Small intestine (tissue), 7 donors: Measurements from ENCODE around the gene C1orf21. TPM values are rescaled to one million over a fixed set of nuclear protein-coding genes. Genes with fewer than 3 reads are reported as not detected.
A peak's percentile ranks its signal among the peaks of the same experiment; 100 is the strongest.

Source experiments
- DNase-seq, 2 donors: peaks; one replicate each; pipeline versions ENCODE4 v3.0.0 to v3.0.0-alpha.2; 2013
- FAIRE-seq: peaks from 2 replicates; lab custom pipeline; 2012; peaks lifted over from hg19 to GRCh38; lab: Jason Lieb, UNC
- H3K27ac ChIP-seq, 3 donors: one replicate each; pipeline ENCODE4 v1.5.1; 2013; ENCODE audit warnings: low read length in 2 of 3, mild to moderate bottlenecking in 2 of 3, control low read depth in 1 of 3, inconsistent platforms in 1 of 3, low read depth in 1 of 3, moderate library complexity in 1 of 3
- H3K27me3 ChIP-seq, 3 donors: one replicate each; pipeline ENCODE4 v1.6.1; 2013; ENCODE audit warnings: low read length in 3 of 3, inconsistent platforms in 1 of 3; ENCODE audit not compliant: control insufficient read depth in 3 of 3, insufficient read depth in 3 of 3
- H3K36me3 ChIP-seq, 3 donors: one replicate each; pipeline ENCODE4 v1.6.1; 2013; ENCODE audit warnings: low read length in 3 of 3, inconsistent platforms in 1 of 3, low read depth in 1 of 3, mild to moderate bottlenecking in 1 of 3, moderate library complexity in 1 of 3; ENCODE audit not compliant: control insufficient read depth in 3 of 3, insufficient read depth in 2 of 3
- H3K4me1 ChIP-seq, 3 donors: one replicate each; pipeline ENCODE4 v1.6.1; 2013; ENCODE audit warnings: low read length in 2 of 3, inconsistent platforms in 1 of 3, low read depth in 1 of 3, mild to moderate bottlenecking in 1 of 3, moderate library complexity in 1 of 3; ENCODE audit not compliant: control insufficient read depth in 3 of 3, insufficient read depth in 2 of 3
- H3K4me3 ChIP-seq, 3 donors: one replicate each; pipeline ENCODE4 v1.5.1; 2013; ENCODE audit warnings: low read length in 3 of 3, control low read depth in 1 of 3, inconsistent platforms in 1 of 3, low read depth in 1 of 3, mild to moderate bottlenecking in 1 of 3, moderate library complexity in 1 of 3
- H3K9me3 ChIP-seq, 2 donors: one replicate each; pipeline ENCODE4 v1.6.1; 2013; ENCODE audit warnings: low read depth in 1 of 2, low read length in 1 of 2; ENCODE audit not compliant: control insufficient read depth in 2 of 2, insufficient read depth in 1 of 2
- WGBS, 3 donors: extraction: QIAGEN DNeasy Blood & Tissue Kit; methylation state at CpG; one replicate each; pipeline ENCODE4 v1.1.7; 2013; 5-methylcytosine and 5-hydroxymethylcytosine counted together
- polyA plus RNA-seq, 4 donors: library from polyadenylated mRNA; stranded (reverse) in 3 of 4; unstranded in 1 of 4; fragments of 200-250 nt in 3 of 4; fragments of 120-200 nt in 1 of 4; gene quantifications; one replicate each; pipeline versions ENCODE4 v1.2.1 to v1.2.3, GENCODE V29; 2013
- donor health status: healthy with polysubstance abuse.
- donor health status: control.
- donor health status: control.
- donor health status: Bipolar disorder and iron deficiency.
- donor health status: healthy.

Gene C1orf21
- polyA plus RNA-seq, 4 donors: 36.5 to 78.3 (median 58.9) TPM

DNA sequence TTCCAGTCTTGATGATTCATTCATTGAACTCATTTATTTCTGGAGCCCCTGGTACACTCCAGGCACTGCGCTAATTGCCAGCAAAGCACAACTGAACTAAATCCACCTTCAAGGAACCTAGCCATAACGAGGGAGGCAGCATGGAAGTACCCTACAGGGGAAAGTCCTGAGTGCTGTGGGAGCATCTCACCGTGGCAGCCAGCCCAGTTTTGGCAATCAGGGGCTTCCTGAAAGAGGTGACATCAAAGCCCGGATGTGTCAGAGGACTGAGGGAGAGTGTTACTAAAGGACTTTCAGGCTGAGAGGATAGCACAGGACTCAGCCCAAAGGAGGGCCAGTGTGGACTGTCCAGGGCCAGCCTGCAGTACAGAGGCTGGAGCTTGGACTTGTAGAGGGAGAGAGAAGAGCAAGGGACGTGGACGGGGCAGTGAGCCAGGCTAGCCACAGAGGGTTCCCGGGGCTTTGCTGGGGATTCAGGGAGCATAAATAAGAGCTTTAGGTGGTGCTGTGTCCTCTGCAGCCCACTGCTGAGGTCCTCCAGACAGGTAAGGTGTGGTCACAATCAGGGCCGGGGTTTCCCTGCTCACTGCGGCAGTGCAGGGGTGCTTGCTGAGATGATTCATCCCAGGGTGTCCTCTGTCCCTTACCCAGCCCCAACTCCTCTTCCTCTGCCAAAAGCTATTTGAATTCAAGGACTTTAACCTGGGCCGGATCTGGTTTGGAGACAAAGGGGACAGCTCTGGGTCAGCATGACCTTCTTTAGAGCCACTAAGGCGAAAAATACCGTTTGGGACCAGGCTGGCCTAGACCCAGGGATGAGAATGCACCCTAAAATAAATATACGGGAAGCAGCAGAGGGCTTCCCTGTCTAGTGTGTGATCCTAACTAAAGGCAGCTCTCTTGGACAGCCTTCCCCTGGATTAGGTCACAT is 239.5 kb downstream of the C1orf21 start:
- H3K36me3 ChIP-seq: peaks cover 0 to 20% (median 0%) of the 10 kb centered on the region in 3 donors
- 31 to 60% (median 45%) methylated on average over 13 of the region's 13 CpGs for WGBS, 3 donors
- H3K27ac ChIP-seq: peak overlapping the region in 1 of 3 donors; percentile 52
- peaks cover 0 to 2% of the 10 kb centered on the region in 2 donors for H3K9me3 ChIP-seq
- peaks cover 5 to 12% (median 12%) of the 10 kb centered on the region in 3 donors for H3K4me1 ChIP-seq
- FAIRE-seq (no peak), DNase-seq (peak in 1 of 2 donors; percentile 68)
- no peaks in the 10 kb centered on the region for H3K27me3 ChIP-seq
- no peak overlapping the region for H3K4me3 ChIP-seq

DNA sequence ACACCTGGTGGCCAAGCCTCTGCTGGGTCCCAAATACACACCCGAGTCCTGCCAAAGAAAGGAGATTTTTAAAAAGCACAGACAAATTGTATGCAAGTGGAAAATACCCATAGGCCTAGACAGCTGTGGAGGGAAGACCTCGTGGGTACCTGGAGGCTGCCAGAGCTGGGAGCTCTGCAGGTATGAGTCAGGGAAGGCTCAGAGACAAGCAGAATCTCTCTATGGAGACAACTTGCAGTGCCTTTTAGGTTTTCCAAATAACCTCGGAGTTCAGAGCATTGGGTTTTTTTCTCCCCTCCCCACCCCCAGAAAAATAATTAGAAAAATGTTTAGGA is 240.1 kb downstream of the C1orf21 start:
- Histone ChIP-seq H3K27me3 (no peaks in the 10 kb centered on the region), H3K4me1 (peaks cover 5 to 12% (median 10%) of the 10 kb centered on the region in 3 donors), H3K27ac (no peak overlapping the region), H3K36me3 (peaks cover 0 to 20% (median 0%) of the 10 kb centered on the region in 3 donors), H3K9me3 (peaks cover 0 to 2% of the 10 kb centered on the region in 2 donors), H3K4me3 (no peak overlapping the region)
- 59 to 73% (median 59%) methylated on average over 3 of the region's 3 CpGs for WGBS, 3 donors
- DNase-seq (no peak), FAIRE-seq (no peak)

DNA sequence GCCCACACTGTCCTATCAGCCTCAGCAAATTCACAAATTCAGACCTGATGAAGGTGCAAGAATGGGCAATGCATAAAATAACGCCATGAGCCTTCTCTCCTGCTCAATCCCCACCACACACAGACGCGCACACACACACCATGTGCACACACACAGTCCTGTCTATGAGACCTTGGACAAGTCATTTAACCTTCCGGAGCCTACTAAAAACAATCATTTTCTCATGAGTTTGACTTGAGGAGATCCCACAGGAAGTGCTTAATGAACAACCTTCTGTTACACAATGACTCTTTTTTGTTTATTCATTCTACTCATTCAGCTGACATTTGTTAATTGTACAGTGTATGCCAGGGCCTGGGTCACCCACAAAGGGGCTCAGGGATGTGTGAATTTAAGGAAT is 242.4 kb downstream of the C1orf21 start:
- no peaks in the 10 kb centered on the region for H3K27me3 ChIP-seq
- H3K27ac ChIP-seq: peak overlapping the region in 1 of 3 donors; percentile 56
- no peaks in the 10 kb centered on the region for H3K9me3 ChIP-seq
- DNase-seq (no peak), FAIRE-seq (no peak)
- H3K4me3 ChIP-seq: no peak overlapping the region
- H3K4me1 ChIP-seq: peaks cover 0 to 3% (median 0%) of the 10 kb centered on the region in 3 donors
- H3K36me3 ChIP-seq: peaks cover 0 to 15% (median 0%) of the 10 kb centered on the region in 3 donors
- WGBS, 3 donors: 85 to 93% (median 88%) methylated on average over 4 of the region's 4 CpGs

DNA sequence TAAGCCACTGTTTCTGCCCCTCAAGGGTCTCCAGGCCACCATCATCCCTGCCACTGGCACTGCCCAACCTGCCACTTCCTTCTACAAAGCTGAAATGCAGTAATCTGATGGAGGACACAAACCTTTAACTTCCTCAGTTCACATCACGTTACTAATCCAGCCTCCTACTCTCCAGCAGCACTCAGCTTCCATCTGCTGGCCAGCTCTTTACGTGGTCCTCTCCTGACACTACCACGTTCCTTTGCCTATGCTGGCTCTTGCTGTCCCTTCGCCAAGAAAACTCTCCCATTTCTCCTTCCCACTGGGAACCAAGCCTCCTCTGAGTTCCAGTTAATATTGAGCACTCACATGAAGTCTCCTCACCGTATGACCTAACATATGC is 243.8 kb downstream of the C1orf21 start:
- no peak for FAIRE-seq
- 73 to 80% (median 75%) methylated on average over 5 of the region's 5 CpGs for WGBS, 3 donors
- Histone ChIP-seq H3K36me3 (peaks cover 0 to 13% (median 0%) of the 10 kb centered on the region in 3 donors), H3K27me3 (no peaks in the 10 kb centered on the region), H3K4me3 (no peak overlapping the region), H3K9me3 (no peaks in the 10 kb centered on the region), H3K27ac (peak overlapping the region in 1 of 3 donors; percentile 56), H3K4me1 (peaks cover 0 to 3% (median 0%) of the 10 kb centered on the region in 3 donors)
- DNase-seq: no peak

DNA sequence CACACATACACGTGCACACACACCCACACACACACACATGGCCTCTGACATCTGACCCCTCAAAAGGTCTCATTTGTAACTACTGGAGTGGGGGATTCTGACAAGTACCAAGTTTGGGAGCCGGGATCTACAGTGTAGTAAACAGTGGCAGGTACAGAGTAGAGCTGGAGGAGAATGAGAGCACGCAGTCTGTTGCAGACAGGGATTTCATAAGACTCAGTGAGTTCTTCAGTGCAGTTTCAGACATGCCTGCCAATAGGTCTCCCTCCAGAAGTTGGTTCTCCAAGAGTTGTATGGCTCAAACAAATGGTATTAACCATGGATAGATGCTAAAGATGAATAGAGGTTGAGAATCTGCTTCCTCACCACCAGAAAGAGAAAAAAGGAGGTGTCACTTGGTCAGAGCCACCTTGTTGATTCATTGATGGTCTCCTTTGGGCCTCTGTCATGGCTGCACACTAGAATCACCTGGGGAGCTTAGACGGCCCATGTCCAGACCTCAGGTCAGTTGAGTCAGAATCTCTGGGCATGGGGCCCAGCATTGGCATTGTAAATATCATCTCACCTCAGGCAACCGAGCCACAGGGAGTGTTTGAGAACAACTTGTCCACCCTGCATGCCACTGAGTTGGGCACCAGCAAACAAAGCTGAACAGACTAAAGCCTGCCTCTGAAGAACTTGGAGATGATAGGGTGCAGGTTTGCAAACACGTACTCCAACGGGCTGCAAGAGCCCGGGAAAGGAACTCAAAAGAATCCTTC is 245.8 kb downstream of the C1orf21 start:
- H3K27ac ChIP-seq: no peak overlapping the region
- WGBS, 3 donors: 82 to 87% (median 87%) methylated on average over 8 of the region's 8 CpGs
- no peaks in the 10 kb centered on the region for H3K9me3 ChIP-seq
- no peaks in the 10 kb centered on the region for H3K27me3 ChIP-seq
- no peaks in the 10 kb centered on the region for H3K4me1 ChIP-seq
- DNase-seq (no peak), FAIRE-seq (no peak)
- H3K4me3 ChIP-seq: no peak overlapping the region
- H3K36me3 ChIP-seq: peaks cover 0 to 4% (median 0%) of the 10 kb centered on the region in 3 donors

DNA sequence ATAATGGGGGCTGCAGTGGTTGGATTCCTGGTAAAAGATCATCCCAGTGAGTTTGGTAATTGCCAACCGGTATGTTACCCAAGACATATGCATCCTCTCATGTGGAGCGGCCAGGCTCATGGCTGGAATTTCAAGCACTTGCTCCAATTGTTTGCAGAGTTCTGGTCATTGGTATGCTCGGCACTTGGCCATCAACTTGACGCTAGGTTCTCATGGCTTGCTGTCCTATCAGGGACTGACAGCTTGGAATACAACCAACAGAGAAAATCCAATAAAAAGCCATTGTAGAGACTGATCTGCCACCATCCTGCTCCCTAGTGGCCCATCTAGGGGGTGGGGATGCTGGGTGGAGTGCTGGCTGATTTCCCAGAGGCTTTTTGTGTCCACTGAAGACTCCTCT is 247.0 kb downstream of the C1orf21 start:
- DNase-seq: no peak
- Histone ChIP-seq H3K27ac (no peak overlapping the region), H3K9me3 (peaks cover 0 to 5% of the 10 kb centered on the region in 2 donors), H3K27me3 (no peaks in the 10 kb centered on the region), H3K36me3 (peaks cover 0 to 4% (median 0%) of the 10 kb centered on the region in 3 donors), H3K4me1 (no peaks in the 10 kb centered on the region), H3K4me3 (no peak overlapping the region)
- WGBS, 3 donors: 82 to 90% (median 88%) methylated on average over 4 of the region's 4 CpGs
- no peak for FAIRE-seq

DNA sequence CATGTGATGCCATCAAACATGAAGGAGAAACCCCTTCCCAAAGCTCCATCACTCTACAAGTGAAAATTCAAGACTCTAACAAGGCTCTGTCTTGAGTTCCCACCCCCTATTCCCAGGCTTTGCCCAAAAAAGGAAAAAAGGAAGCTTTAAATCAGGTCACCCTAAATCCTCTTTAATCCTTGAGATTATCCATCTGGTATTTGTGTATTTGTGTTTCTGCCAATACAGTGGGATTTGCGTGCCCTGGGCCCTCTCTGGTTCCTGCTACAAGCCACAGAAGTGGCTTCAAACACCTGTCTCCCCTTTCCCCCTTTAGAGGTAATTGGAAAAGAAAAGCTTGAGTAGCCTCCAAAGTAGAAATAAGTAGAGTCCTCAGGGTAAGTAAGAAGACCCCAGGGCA is 247.5 kb downstream of the C1orf21 start:
- DNase-seq (no peak), FAIRE-seq (no peak)
- no peaks in the 10 kb centered on the region for H3K27me3 ChIP-seq
- H3K9me3 ChIP-seq: peaks cover 0 to 6% of the 10 kb centered on the region in 2 donors
- H3K4me1 ChIP-seq: no peaks in the 10 kb centered on the region
- 58 to 69% (median 60%) methylated on average over 1 of the region's 1 CpG for WGBS, 3 donors
- peaks cover 0 to 4% (median 0%) of the 10 kb centered on the region in 3 donors for H3K36me3 ChIP-seq
- no peak overlapping the region for H3K4me3 ChIP-seq
- H3K27ac ChIP-seq: no peak overlapping the region

DNA sequence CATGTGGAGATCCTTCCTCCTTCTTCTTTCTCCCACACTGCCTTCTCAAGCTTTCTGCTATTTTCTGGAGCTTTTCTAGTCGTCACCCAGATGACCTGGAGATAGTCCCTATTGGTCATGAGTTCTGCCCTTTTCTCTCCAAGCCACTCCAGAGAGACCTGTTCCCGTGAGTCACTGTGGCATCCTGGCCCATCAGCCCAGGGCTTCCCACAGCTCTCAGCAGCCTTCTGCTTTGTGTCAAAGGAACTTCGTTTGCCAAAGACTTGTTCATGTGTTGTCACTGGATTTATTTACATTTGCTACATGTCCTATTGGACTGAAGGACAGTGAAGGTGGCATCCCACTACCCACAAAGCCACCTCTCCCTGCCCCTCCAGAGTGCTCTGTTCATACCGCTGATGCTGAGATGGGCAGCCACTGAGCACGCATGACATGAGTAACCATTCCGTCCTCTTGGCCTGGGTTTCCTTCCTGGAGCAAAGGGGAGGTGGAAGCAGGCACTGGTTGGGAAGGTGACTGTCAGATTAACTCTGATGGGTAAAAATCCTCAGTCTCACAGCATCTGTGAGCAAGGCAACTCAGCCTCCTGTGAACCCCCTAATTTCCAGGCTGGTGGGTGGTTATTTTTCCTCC is 248.6 kb downstream of the C1orf21 start:
- DNase-seq (no peak), FAIRE-seq (no peak)
- 79 to 81% (median 80%) methylated on average over 6 of the region's 6 CpGs for WGBS, 3 donors
- Histone ChIP-seq H3K4me1 (no peaks in the 10 kb centered on the region), H3K36me3 (peaks cover 0 to 2% (median 0%) of the 10 kb centered on the region in 3 donors), H3K4me3 (no peak overlapping the region), H3K27ac (no peak overlapping the region), H3K27me3 (no peaks in the 10 kb centered on the region), H3K9me3 (peaks cover 0 to 6% of the 10 kb centered on the region in 2 donors)
